NCI-H146 treated with DMSO at 0.1 percent for 48 hours (cell line): ENCODE results near the gene CHN1.

Experiments
- DNase-seq: peaks from one replicate; lab custom pipeline; 2025; ENCODE audit not compliant: unreplicated experiment; lab: John Stamatoyannopoulos, UW

The CHN1 gene

DNA sequence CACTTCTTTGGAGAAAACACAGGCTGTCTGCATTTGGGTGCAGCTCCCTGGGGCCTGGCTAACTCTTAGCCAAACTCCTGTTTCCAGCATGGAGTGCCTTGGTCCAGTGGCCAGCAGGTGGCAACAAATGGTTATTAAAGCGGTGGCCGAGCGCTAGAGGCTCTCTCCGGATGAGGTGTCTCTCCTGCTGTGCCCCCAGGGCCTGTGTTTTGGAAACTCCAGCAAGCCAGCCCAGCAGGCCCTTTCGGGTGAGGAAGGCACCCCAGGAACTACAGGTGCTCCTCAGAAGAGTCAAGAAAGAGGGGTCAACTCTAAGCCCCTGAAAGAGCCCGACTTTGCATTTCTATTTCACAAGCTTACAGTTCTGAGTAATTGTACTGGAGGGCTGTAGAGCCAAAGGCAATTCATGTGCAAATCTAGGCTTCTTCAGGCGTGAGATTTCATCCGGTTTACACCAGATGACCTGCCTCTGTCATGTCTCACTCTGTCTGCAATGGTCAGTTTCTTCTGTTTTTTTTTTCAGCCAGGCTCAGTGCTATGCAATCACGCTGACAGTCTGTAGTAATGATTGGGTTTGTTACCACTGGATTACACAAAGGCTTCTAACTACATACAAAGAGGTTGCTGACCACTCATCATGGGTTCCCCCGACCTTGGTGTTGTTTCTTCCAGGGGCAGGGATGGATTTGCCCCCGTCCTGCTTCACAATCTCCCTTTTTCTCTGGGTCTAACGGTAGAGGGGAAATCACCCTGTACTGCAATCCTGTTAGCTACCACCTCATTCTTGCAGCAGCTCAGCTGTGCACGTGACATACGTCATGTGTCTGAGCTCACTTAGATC, 233.3 kb downstream of the CHN1 start:
- DNase-seq, result peak; percentile 41

DNA sequence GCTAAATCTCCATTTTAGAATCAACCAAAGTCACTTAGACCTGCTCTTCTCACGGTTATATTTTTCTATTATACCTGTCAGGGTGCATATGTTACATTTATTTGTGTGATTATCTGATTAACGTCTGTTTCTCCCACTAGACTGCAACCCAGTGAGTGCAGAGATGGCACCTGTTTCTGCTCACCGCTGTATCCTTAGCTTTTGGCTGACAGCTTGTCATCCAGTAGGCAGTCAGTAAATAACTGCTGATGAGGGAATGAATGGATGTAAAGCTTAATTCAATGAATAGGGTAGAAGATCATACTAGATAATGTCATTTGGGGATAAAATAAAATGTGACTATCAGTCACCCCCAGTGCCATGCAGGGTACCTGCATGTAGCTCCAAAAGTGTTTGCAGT, 234.0 kb downstream of the CHN1 start:
- DNase-seq, result no peak

DNA sequence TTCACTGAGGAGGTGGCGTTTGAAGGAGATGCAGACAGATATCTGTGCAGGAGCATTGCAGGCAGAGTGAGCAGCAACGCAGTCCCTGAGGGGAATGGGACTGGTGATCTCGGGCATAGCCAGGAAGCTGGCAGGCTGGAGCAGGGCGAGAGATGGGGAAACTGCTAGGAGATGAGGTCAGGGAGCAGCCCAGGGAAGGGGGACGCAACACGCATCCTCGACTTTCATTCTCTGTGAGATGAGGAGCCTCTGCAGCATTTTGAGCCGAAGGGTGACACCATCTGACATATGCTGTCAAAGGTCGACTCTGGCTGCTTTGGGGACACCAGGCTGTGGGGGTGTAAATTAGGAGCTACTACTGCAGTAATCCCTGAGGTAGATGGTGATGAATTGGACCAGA, 236.6 kb downstream of the CHN1 start:
- no peak for DNase-seq

DNA sequence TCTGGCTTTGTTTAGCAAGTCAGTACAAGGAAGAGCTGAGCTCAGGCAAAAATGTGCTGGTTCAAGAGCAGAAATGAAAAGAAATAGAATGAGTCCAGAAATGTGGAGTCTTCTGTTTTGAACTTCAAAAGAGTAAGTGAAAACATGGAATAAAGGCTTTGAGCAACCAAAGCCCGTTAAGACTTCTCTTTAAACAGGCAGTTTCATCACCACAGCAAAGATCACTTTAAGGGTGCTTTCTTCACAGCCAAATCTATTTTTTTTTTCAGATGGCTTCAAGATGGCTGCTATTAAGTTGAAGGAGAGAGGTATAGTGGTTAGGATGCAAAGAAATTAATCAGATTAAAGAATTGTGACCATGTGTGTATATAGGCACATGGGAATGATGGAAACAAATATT, 238.9 kb downstream of the CHN1 start:
- no peak for DNase-seq

- no peak for DNase-seq
Observed at GRCh38 chr2:174765576-174765975, 239.6 kb downstream of the CHN1 start.

GRCh38 chr2:174764280-174765255, 240.6 kb downstream of the CHN1 start, which contains the start of gene CHRNA1:
Gene CHRNA1 (minus strand): TSS chr2:174764472. CDS start chr2:174764394, 78 bp downstream.
- peak; percentile 42 for DNase-seq

GRCh38 chr2:174763780-174764179, 241.4 kb downstream of the CHN1 start:
- DNase-seq, result no peak

GRCh38 chr2:174762464-174762863, 242.7 kb downstream of the CHN1 start:
- no peak for DNase-seq

DNA sequence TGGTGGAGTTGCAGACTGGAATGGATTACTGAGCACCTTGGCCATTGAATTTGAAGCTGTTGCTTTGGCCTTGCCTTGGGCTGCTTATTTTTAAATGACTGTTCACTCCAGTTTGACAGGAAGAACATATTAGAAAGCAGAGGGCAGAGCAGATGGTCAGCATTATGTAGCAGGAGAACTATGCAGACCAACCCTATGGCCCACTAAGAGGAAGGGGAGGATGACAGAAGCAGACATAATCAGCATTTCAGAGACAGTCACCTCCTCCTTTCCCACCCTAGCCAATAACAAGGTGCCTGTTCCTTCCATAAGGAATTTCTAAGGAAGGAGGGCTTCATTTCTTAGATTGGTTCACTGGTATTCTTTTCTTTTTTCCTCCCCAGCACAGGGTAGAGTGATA, 243.3 kb downstream of the CHN1 start:
- DNase-seq, result no peak

GRCh38 chr2:174760845-174761473, 244.2 kb downstream of the CHN1 start:
- no peak for DNase-seq

GRCh38 chr2:174759381-174760065, 245.7 kb downstream of the CHN1 start:
- no peak for DNase-seq

GRCh38 chr2:174756743-174757142, 248.4 kb downstream of the CHN1 start:
- no peak for DNase-seq

- no peak for DNase-seq
Observed at GRCh38 chr2:174753038-174753633, 252.0 kb downstream of the CHN1 start.

- no peak for DNase-seq
Observed at GRCh38 chr2:174752403-174753037, 252.7 kb downstream of the CHN1 start.

DNA sequence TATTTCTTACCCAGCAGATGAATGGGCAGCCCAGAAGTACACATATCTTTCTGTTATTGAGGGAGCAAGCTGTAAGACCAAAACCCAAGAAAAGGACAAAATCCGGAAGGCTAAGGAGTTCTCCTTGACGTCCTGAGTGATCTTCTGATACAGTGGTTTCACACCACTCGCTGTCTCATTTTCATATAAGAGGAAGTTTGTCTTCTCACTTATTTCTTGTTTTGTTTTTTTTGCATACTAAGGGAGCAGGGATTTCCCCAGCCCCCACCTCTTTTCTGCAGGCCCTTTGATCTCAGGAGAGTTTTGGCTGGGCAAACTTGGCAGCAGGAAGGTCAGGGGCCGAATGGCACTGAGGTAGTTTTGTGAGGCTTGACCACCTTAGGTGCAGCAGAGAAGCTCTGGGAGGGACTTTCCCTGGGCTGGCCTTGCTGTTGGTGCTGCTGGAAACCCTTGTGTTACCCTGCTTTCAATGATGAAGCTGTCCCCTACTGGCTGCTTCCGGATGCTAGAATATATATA, 254.2 kb downstream of the CHN1 start:
- DNase-seq, result no peak

GRCh38 chr2:174749793-174750192, 255.4 kb downstream of the CHN1 start:
- no peak for DNase-seq

DNA sequence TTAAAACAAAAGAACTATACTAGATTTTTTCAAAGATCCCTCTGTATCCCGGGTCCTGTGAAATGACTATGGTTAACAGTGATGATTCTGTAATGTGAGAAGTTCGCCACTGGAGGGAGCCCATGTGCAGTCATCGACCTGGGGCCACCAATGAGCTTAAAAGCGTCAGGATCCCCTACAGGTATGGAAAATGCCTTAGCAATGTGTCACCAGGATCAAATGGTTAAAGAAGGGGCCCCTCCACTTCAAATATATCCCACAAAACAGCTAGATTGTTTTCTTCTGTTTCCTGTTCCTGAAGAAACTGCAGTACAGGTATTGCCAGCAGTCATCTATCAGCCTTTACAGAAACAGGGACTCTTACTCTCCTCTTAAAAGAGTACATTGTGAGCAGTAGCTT, 256.2 kb downstream of the CHN1 start:
- peak; percentile 24 for DNase-seq
